ENCODE measurements around the gene DCC. TPM values are rescaled to one million over a fixed set of nuclear protein-coding genes. Genes with fewer than 3 reads are reported as not detected.

Gene DCC
- total and polyA plus RNA-seq, 2 of the 8 experiments (the other 6 are each of a cell fraction or from before 2014, with no cell fraction given) = 0.14 to 1.4 TPM

GRCh38 chr18:53543711-53544110 is 1203.7 kb downstream of the DCC start (continued):
- TF ChIP-seq CHD7 (IDR thresholded peaks at IDR 0.05; ENCODE audit: insufficient replicate concordance, low read length) (no peak), JUND (IDR thresholded peaks at IDR 0.05; ENCODE audit: low read length) (no peak), SP4 (IDR thresholded peaks at IDR 0.05; ENCODE audit: low read length) (no peak), NANOG (IDR thresholded peaks at IDR 0.05; ENCODE audit: insufficient read depth, low read depth, low read length, poor library complexity, severe bottlenecking) (no peak), KDM4A (IDR thresholded peaks at IDR 0.05; ENCODE audit: low read depth, low read length, severe bottlenecking) (no peak), ZNF274 (IDR thresholded peaks at IDR 0.05; ENCODE audit: borderline replicate concordance, extremely low read depth, low read length) (no peak), TAF1 (IDR thresholded peaks at IDR 0.05; ENCODE audit: low read depth, low read length) (no peak), NRF1 (IDR thresholded peaks at IDR 0.05; ENCODE audit: low read depth, low read length) (no peak), POLR2AphosphoS5 (IDR thresholded peaks at IDR 0.05; ENCODE audit: low read depth, low read length) (no peak), CBX5 (IDR thresholded peaks at IDR 0.05; ENCODE audit: low read depth, low read length) (no peak), JUN (IDR thresholded peaks at IDR 0.05; ENCODE audit: low read depth, low read length) (no peak)

Data from H1 (cell line).